Brain microvascular endothelial cell (primary cell): Measurements from ENCODE around the gene AP1S1.

Experiments
- DNase-seq: peaks from one replicate; pipeline ENCODE4 v3.0.0-alpha.2; 2020
- H3K27ac ChIP-seq: fragments of 250-450 bp; sonication (Bioruptor Pico); 2 replicates; pipeline ENCODE4 v1.5.1; 2020; ENCODE audit warnings: mild to moderate bottlenecking, moderate library complexity
- H3K27me3 ChIP-seq: fragments of 250-450 bp; sonication (Bioruptor Pico); replicated peaks from 2 replicates; pipeline ENCODE4 v1.5.1; 2020; ENCODE audit warnings: mild to moderate bottlenecking
- H3K36me3 ChIP-seq: fragments of 250-450 bp; sonication (Bioruptor Pico); replicated peaks from 2 replicates; pipeline ENCODE4 v1.5.1; 2020; ENCODE audit warnings: mild to moderate bottlenecking
- H3K4me3 ChIP-seq: 2 replicates; pipeline ENCODE4 v1.5.1; 2011; ENCODE audit warnings: low read depth, mild to moderate bottlenecking, control low read depth, low read length, moderate library complexity
- in situ Hi-C: cut with HindIII; loops from 2 replicates; pipeline ENCODE4 v1.10.0; 2017; ENCODE audit warnings: low sequenced_read_pairs, low pct_ligation_motif_present
- TF ChIP-seq, protein P1 (sequence below): IDR thresholded peaks from 2 replicates; pipeline ENCODE4 v1.5.1; 2011; ENCODE audit warnings: low read depth, mild to moderate bottlenecking, moderate library complexity, low read length, control low read depth, inconsistent platforms; ENCODE audit errors: missing control alignments

AP1S1 gene

DNA sequence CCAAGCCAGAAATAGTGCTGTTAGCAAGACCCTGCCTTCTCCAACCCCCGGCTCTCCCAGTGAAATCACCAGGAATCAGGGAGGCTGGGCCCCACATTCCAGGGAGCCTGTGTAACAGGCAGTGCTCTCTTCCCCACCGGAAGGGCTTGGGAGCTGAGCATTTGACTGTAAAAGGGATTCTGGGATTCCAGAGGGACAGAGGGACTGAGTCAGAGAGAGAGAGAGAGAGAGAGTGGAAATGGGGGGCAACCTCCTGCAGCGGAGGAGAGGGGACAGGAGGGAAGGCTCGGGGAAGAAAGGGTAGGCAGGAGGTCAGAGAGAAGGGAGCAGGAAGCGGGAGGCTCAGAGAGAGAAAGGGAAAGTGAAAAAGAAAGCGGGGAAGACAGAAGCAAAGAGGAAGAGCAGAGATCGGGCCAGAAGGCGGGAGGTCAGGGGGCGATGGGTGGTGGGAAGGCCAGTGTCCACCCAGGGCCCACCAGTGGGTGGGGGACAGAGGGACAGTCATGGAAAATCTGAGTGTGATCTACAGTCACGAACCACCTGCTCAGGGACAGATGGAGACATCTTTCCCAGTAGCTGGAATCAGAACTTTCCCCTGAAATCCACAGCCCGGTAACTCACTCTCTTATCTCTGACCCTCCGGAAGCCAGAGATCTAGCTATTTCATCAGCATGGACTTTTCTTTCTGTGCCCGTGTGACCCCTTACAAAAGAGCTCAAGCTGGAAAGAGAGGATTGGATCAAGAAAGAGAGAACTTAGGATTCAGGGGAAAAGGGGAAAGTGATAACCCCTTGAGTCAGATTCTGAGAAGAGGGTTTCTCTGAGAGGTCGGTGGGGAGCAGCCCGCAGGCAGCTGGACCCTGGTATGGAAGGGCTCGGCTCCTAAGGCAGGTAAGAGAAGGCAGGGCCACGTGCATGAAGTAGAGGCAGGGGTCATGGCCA, 32.0 kb upstream of the AP1S1 start:
- Histone ChIP-seq H3K27ac (peak overlapping the region; percentile 97), H3K27me3 (no peaks in the 10 kb centered on the region), H3K36me3 (peaks cover 3% of the 10 kb centered on the region), H3K4me3 (peak overlapping the region; percentile 29)
- DNase-seq = peak; percentile 98
- in situ Hi-C loops = no loop called here
- TF ChIP-seq, protein P1, sequence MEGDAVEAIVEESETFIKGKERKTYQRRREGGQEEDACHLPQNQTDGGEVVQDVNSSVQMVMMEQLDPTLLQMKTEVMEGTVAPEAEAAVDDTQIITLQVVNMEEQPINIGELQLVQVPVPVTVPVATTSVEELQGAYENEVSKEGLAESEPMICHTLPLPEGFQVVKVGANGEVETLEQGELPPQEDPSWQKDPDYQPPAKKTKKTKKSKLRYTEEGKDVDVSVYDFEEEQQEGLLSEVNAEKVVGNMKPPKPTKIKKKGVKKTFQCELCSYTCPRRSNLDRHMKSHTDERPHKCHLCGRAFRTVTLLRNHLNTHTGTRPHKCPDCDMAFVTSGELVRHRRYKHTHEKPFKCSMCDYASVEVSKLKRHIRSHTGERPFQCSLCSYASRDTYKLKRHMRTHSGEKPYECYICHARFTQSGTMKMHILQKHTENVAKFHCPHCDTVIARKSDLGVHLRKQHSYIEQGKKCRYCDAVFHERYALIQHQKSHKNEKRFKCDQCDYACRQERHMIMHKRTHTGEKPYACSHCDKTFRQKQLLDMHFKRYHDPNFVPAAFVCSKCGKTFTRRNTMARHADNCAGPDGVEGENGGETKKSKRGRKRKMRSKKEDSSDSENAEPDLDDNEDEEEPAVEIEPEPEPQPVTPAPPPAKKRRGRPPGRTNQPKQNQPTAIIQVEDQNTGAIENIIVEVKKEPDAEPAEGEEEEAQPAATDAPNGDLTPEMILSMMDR = no peak

GRCh38 chr7:101122933-101123702, 31.2 kb upstream of the AP1S1 start:
- TF ChIP-seq, protein P1 = no peak
- DNase-seq = no peak
- Histone ChIP-seq H3K27ac (peak overlapping the region; percentile 97), H3K36me3 (peaks cover 11% of the 10 kb centered on the region), H3K4me3 (no peak overlapping the region), H3K27me3 (no peaks in the 10 kb centered on the region)
- in situ Hi-C loops = no loop called here

DNA sequence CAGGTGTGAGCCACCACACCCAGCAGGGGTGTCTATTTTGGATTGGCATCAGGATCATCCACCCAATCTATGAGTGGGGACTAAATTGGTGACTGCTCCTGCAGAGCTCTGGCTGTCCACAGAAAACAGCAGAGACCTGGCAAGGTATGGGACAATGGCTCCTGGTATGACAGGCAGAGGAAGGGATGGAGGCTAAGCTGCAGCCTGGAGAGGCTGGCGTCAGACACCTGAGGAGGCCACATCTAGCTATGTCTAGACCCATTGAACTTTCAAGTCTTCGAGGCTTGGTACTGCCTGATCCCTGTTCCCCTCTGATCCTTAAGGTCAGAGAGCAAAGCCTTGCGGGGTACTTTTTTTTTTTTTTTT, 30.6 kb upstream of the AP1S1 start:
- TF ChIP-seq, protein P1 = no peak
- Histone ChIP-seq H3K27me3 (no peaks in the 10 kb centered on the region), H3K27ac (peak overlapping the region; percentile 97), H3K36me3 (peaks cover 17% of the 10 kb centered on the region), H3K4me3 (no peak overlapping the region)
- no peak for DNase-seq
- in situ Hi-C loops = no loop called here

DNA sequence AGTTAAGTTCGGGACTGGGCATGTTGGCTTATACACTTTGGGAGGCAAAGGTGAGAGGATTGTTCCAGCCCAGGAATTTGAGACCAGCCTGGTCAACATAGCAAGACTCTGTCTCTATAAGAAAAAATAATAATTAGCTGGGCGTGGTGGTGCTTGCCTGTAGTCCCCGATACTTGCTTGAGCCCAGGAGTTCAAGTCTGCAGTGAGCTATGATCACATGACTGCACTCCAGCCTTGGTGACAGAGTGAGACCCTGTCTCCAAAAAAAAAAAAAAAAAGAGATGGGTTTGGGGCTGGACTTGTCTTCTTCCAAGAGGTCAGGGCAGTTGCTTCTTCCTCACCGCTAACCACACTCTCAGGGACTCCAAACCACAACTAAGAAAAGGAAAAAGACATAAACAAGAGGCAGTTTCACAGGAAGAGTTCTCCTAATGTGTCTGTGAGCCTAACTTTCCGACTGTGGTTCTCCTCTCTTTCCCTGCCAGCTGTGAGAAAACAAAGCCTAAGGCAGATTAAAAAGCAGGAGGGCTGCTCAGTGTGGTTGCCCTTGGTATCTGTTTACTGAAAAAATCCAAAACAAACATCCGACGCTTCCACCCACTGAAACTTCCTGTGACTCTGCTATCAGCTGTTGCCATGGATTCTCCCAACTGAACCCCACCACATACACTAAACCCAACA, 29.8 kb upstream of the AP1S1 start:
- Histone ChIP-seq H3K36me3 (peaks cover 24% of the 10 kb centered on the region), H3K27me3 (no peaks in the 10 kb centered on the region), H3K27ac (peak overlapping the region; percentile 97), H3K4me3 (no peak overlapping the region)
- peak; percentile 90 for DNase-seq
- TF ChIP-seq, protein P1 = no peak
- in situ Hi-C loops = no loop called here

DNA sequence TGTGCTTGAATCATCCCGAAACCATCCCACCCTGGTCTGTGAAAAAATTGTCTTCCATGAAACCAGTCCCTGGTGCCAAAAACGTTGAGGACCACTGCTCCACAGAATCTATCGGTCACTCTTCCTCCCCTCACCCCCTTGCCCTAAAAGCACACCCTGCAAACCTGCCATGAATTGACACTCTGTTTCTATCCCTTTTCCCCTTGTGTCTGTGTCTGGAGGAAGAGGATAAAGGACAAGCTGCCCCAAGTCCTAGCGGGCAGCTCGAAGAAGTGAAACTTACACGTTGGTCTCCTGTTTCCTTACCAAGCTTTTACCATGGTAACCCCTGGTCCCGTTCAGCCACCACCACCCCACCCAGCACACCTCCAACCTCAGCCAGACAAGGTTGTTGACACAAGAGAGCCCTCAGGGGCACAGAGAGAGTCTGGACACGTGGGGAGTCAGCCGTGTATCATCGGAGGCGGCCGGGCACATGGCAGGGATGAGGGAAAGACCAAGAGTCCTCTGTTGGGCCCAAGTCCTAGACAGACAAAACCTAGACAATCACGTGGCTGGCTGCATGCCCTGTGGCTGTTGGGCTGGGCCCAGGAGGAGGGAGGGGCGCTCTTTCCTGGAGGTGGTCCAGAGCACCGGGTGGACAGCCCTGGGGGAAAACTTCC, 28.2 kb upstream of the AP1S1 start:
- Histone ChIP-seq H3K27me3 (no peaks in the 10 kb centered on the region), H3K27ac (peak overlapping the region; percentile 97), H3K36me3 (peaks cover 38% of the 10 kb centered on the region), H3K4me3 (peak overlapping the region; percentile 90)
- DNase-seq = peak; percentile 91
- TF ChIP-seq, protein P1 = peak; percentile 20
- in situ Hi-C loops = no loop called here
